Fibroblast of upper back skin (primary cell): ENCODE measurements around the gene DSC1.

Experiments
- DNase-seq: peaks from one replicate; pipeline ENCODE4 v3.0.0-alpha.2; 2013

Gene DSC1

GRCh38 chr18:31102025-31102684 is 60.5 kb downstream of the DSC1 start, which contains the start of gene DSC2:
DSC2 (minus strand) TSS chr18:31102421; CDS start chr18:31101971, 450 bp downstream.
- DNase-seq, result no peak

DNA sequence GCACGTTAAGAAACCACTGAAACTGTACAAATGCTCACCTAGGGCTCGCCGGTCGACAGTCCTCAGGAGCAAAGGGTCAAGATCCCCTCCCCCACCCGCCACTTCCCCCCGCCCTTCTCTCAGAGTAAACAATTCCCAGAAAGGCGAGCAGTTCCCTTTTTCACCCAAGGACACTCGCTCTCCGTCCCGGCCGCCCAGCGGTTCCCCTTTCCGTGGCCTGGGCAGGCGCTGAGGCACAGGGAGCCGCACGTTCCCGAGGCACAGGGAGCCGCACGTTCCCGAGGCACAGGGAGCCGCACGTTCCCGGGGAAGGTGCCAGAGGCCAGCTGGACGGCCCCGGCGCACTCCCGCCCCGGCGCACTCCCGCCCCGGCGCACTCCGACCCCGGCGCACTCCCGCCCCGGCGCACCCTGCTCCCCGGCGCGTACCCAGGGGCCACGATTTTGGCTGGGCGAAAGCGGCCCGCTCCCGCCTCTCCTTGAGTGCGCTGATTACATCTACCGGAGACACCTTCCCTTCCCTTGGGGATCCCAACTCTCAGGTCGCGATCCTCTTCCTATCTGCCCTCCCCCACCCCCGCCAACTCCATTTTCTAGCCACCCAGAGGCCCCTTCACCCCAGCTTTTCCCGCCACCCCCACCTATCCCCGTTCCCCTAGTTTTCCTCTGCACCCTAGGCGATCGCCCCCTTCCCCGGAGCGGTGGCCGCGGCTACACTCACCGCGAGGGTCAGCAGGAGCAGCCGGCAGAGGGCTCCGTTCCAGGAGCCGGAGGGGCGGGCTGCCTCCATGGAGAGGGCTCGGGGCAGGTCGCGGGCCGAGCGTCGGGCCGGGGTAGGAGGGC is 61.3 kb downstream of the DSC1 start:
- peak; percentile 4 for DNase-seq

GRCh38 chr18:31100436-31101182 is 62.0 kb downstream of the DSC1 start:
- no peak for DNase-seq

DNA sequence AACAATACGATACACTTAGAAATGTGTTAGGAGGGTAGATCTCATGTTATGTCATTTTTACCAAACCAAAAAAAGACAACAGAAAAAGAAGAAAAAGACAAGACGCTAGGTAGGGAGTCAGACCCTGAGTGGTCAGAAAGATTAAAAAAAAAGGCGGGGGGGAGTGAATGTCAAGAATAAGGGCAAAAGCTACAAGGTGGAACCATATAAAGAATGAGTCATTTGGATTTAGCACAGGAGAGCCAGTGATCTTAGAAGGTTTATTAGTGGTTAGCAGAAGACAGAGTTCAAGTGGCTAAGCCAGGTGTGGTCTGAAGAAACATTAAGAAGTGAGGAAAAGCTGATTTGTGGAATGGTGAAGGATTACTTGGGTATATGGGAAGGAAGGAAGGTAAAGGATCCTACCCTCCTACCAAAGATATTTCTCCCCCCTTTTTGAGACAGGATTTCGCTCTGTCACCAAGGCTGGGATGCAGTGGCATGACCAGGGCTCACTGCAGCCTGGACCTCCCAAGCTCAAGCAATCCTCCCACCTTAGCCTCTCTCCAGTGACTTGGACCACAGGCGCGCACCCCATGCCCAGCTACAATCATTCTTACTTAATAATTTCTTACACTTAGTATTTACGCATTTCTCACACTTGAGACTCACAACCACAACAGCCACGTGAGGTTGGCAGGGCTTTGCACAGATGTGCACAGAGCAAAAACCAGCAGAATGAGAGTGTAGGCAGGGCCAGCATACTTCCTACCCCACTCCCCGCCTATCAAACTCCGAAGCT is 63.0 kb downstream of the DSC1 start:
- no peak for DNase-seq

- DNase-seq, result no peak
Measured at GRCh38 chr18:31098878-31099277, 63.8 kb downstream of the DSC1 start.

- no peak for DNase-seq
Measured at GRCh38 chr18:31097666-31098065, 65.0 kb downstream of the DSC1 start.

- DNase-seq, result no peak
Measured at GRCh38 chr18:31093880-31094279, 68.8 kb downstream of the DSC1 start.

- DNase-seq, result no peak
Measured at GRCh38 chr18:31093294-31093693, 69.4 kb downstream of the DSC1 start.

DNA sequence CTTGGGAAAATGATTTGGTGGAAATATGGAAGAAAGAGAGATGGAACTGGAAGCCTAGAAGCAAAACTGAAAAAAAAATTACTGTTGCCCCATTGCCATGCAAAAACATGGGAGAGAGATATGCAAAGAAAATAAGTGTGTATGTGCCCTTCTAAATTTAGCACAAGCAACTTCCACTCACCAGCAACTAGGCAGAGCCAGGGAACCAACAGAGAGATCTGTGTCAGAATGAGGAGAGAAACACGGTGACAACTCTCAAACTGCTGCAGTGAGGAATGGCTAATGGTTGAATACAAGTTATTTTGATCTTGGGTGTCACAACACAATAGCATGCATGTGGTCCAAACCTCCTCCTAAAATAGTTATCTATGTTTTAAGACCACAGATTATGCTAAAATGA is 71.3 kb downstream of the DSC1 start:
- DNase-seq, result no peak

DNA sequence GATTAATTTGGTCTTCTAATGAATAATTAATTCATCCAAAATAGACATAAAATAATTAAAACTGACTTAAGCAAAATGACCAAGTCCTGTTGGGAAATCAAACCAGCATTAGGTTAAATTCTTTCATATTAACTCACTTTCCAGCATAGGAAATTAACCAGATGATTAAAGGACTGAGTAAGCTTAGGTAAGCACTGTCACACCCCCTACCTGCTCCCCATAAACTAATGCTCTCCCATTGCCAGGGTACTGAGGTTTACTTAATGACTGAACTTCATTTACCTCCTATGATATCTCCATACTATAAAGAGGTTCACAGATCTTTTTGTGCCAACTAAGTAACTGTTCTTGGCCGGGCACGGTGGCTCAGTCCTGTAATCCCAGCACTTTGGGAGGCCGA is 74.1 kb downstream of the DSC1 start:
- no peak for DNase-seq

- DNase-seq, result no peak
Measured at GRCh38 chr18:31079973-31080372, 82.7 kb downstream of the DSC1 start.
